Lower lobe of right lung (tissue), 2 donors: Measurements from ENCODE around the gene MUC20. TPM values are rescaled to one million over a fixed set of nuclear protein-coding genes. Genes with fewer than 3 reads are reported as not detected.

Source experiments
- ATAC-seq, 2 donors: fragments of 200-7000 bp; cut with Tn5 transposase; one replicate each; pipeline ENCODE4 v1.9.1; 2020 to 2022; ENCODE audit warnings: mild to moderate bottlenecking in 2 of 2, moderate library complexity in 2 of 2
- DNase-seq: peaks from one replicate; pipeline ENCODE4 v3.0.0-alpha.2; 2020
- H3K27ac ChIP-seq: fragments of 200-600 bp; one replicate; pipeline ENCODE4 v1.8.0; 2022
- H3K27me3 ChIP-seq: fragments of 200-600 bp; one replicate; pipeline ENCODE4 v1.8.0; 2022; ENCODE audit warnings: low read depth
- H3K36me3 ChIP-seq: fragments of 200-600 bp; one replicate; pipeline ENCODE4 v1.8.0; 2022; ENCODE audit warnings: mild to moderate bottlenecking
- H3K4me1 ChIP-seq: fragments of 200-600 bp; one replicate; pipeline ENCODE4 v1.8.0; 2022
- H3K4me3 ChIP-seq: fragments of 200-600 bp; one replicate; pipeline ENCODE4 v1.8.0; 2022; ENCODE audit warnings: mild to moderate bottlenecking
- H3K9me3 ChIP-seq: fragments of 200-600 bp; one replicate; pipeline ENCODE4 v1.8.0; 2022
- intact Hi-C: fragments of 100-400 bp; cut with DNase I; formaldehyde crosslinking; loops from one replicate; pipeline ENCODE4 v1.11.0; 2022
- total RNA-seq: library from RNA; stranded (reverse); fragmentation: NEBNext Ultra II Directional; extraction: Animal tissue kit (Norgen Biotek cat#: 25700); gene quantifications from one replicate; pipeline ENCODE4 v1.2.1, GENCODE V29; 2021
- TF ChIP-seq, protein P1 (sequence below): fragments of 200-600 bp; IDR thresholded peaks from one replicate; pipeline ENCODE4 v1.8.0; 2022; ENCODE audit warnings: antibody characterized with exemption, mild to moderate bottlenecking
- donor health status: DM: no; HTN: yes; CAD: no; lungs with severe emphysema.

The MUC20 gene
- total RNA-seq, 1 donor from 2014 or later: 14.3 TPM

DNA sequence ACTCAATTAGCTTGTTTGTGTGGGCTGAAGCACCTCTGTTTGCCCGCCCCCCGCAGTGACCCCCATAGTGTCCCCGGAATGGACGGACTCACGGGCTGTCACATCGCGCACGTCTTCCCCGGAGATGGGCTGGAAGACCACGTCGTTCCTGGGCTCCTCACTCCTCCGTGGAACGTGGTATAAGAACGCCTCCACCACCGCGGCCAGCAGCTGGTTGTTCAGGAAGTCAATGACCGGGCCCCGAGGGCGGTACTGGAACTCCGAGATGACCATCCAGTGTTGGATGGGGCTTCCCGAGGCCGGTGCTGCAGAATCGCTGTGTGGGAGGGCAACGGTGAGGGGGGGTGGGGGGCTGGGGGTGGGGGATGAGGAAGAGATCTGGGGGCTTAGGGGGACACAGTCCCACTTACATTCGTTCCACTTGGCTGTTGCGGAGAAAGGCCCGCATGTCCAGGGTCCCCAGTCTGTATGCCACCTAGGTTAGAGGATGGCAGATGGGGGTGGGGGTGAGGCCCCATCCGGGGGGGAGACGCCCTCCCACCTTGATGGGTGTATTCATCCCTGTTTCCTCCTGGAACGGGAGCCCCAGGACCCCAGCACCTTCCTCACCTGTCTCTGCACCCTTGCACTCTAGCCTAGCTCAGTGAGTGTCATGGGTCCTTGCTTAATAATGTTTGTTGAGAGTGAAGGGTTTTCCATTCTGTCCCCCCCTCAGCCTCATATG lies 30.2 kb downstream of the MUC20 start:
- no peaks in the 10 kb centered on the region for H3K36me3 ChIP-seq
- ATAC-seq (no peak), DNase-seq (peak; percentile 43)
- H3K27ac ChIP-seq: no peak overlapping the region
- peaks cover 9% of the 10 kb centered on the region for H3K4me1 ChIP-seq
- intact Hi-C loops: no loop called here
- H3K27me3 ChIP-seq: no peaks in the 10 kb centered on the region
- H3K4me3 ChIP-seq: no peak overlapping the region
- H3K9me3 ChIP-seq: no peaks in the 10 kb centered on the region
- TF ChIP-seq, protein P1, sequence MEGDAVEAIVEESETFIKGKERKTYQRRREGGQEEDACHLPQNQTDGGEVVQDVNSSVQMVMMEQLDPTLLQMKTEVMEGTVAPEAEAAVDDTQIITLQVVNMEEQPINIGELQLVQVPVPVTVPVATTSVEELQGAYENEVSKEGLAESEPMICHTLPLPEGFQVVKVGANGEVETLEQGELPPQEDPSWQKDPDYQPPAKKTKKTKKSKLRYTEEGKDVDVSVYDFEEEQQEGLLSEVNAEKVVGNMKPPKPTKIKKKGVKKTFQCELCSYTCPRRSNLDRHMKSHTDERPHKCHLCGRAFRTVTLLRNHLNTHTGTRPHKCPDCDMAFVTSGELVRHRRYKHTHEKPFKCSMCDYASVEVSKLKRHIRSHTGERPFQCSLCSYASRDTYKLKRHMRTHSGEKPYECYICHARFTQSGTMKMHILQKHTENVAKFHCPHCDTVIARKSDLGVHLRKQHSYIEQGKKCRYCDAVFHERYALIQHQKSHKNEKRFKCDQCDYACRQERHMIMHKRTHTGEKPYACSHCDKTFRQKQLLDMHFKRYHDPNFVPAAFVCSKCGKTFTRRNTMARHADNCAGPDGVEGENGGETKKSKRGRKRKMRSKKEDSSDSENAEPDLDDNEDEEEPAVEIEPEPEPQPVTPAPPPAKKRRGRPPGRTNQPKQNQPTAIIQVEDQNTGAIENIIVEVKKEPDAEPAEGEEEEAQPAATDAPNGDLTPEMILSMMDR: no peak

DNA sequence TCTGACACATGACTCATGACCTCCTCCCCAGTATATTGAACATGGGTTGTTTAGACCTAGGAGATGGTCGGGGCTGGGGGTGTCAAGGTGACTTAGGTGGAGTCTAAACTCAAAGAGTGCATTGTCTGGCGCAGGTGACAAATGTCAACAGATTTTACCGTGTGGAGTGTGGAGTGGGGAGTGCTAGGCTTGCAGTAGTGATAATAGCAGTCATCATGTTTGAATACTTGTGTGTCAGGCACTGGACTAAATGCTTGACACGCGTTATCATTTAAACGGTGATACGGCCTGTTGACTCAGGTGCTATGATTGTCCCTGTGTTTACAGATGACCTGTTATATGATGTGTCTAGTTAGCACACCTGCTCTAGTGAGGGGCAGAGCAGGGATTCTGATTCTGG lies 30.8 kb downstream of the MUC20 start:
- H3K4me1 ChIP-seq: peaks cover 9% of the 10 kb centered on the region
- H3K27me3 ChIP-seq: no peaks in the 10 kb centered on the region
- H3K4me3 ChIP-seq: no peak overlapping the region
- H3K27ac ChIP-seq: no peak overlapping the region
- TF ChIP-seq, protein P1: no peak
- intact Hi-C loops: no loop called here
- no peaks in the 10 kb centered on the region for H3K36me3 ChIP-seq
- ATAC-seq: no peak
- no peak for DNase-seq
- no peaks in the 10 kb centered on the region for H3K9me3 ChIP-seq

DNA sequence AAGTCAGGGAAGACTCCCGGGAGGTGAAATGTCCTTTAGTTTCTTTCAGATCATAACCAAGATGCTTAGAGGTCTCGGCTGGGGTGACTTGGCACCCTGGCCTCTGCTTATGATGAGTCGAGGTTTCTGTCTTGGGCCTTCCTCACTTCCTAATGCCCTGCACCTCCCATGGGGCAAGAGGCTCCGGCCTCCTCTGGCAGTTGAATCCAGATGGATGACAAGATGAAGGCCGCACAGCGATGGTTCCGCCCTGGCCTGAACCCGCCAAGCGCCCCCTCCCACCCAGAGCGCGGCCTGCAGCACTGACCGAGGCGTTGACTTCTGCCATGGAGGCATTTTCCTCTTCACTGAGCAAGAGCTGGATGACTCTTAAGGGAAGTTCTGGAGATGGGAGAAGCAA lies 31.3 kb downstream of the MUC20 start:
- no peaks in the 10 kb centered on the region for H3K9me3 ChIP-seq
- H3K27me3 ChIP-seq: peaks cover 2% of the 10 kb centered on the region
- intact Hi-C loops: no loop called here
- H3K36me3 ChIP-seq: no peaks in the 10 kb centered on the region
- no peak overlapping the region for H3K4me3 ChIP-seq
- TF ChIP-seq, protein P1: no peak
- ATAC-seq: no peak
- H3K27ac ChIP-seq: peak overlapping the region; percentile 69
- no peak for DNase-seq
- H3K4me1 ChIP-seq: peaks cover 11% of the 10 kb centered on the region

DNA sequence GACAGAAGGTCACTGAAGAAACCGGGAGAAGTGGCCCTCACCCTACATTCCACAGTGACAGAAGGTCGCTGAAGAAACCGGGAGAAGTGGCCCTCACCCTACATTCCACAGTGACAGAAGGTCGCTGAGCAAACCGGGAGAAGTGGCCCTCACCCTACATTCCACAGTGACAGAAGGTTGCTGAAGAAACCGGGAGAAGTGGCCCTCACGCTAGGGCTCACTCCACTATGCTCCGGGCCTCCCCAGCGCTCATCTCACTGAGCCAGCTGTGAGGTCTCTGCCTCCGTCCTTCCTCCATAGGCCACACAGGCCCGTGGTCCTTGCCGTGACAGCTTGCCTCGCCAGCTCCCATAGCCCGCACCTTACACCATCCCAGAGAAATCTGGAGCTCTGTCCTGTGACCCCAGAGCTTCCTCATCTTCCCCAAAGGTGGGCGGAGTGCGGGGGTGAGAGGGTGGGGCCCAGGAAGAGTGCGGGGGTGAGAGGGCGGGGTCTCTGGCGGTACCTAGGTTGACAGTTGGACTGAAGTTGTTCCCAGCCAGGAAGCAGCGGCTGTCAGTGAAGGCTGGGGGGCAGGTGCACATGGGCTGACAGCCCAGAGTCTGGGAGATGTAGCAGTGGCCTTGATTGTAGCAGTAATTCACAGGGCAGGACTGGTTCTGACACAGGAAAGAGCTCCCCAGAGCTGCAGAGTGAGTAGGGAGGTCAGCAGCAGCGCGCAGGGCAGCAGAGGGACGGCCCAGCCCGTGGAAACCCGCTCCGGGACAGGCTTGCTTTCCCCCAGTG lies 32.0 kb downstream of the MUC20 start:
- Histone ChIP-seq H3K27ac (peak overlapping the region; percentile 69), H3K4me3 (no peak overlapping the region), H3K27me3 (peaks cover 9% of the 10 kb centered on the region), H3K36me3 (no peaks in the 10 kb centered on the region), H3K4me1 (peaks cover 14% of the 10 kb centered on the region), H3K9me3 (no peaks in the 10 kb centered on the region)
- intact Hi-C loops: no loop called here
- ATAC-seq (peak; percentile 57 to 61), DNase-seq (peak; percentile 63)
- TF ChIP-seq, protein P1: no peak

DNA sequence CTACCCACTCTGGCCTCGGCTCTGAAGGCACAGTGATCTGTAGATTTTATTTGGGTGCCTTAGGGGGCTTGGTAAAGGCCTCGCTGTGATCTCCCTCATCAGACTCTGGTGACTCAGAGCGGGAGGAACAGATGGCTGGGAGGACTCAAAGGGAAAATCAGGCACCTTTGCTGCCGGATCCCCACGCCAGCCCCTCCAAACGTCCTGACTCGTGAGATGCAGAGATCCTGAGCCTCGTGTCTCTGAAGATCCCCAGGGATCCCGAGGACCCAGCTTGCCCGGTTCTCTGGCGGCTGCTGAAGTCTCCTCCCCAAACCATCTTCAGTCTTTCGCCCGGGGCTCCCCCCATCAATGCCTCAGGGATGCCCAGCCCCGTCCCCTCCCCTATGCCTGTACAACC lies 32.8 kb downstream of the MUC20 start:
- TF ChIP-seq, protein P1: no peak
- Histone ChIP-seq H3K4me3 (no peak overlapping the region), H3K4me1 (peaks cover 8% of the 10 kb centered on the region), H3K27me3 (peaks cover 15% of the 10 kb centered on the region), H3K9me3 (no peaks in the 10 kb centered on the region), H3K36me3 (no peaks in the 10 kb centered on the region), H3K27ac (peak overlapping the region; percentile 49)
- ATAC-seq: no peak
- peak; percentile 20 for DNase-seq
- intact Hi-C loops: no loop called here
